ENCODE results near the gene ASXL1.

ASXL1 gene

GRCh38 chr20:32451340-32451681 is 93.2 kb downstream of the ASXL1 start:
- no peak overlapping the region for H3K4me3 ChIP-seq (ENCODE audit: low read depth, low read length)
- TF ChIP-seq CTCF (IDR thresholded peaks at IDR 0.05; ENCODE audit: borderline replicate concordance, insufficient read depth, low read depth, low read length) = no peak

- no peak overlapping the region for H3K4me3 ChIP-seq (ENCODE audit: low read depth, low read length)
- TF ChIP-seq CTCF (IDR thresholded peaks at IDR 0.05; ENCODE audit: borderline replicate concordance, insufficient read depth, low read depth, low read length) = no peak
Observed at GRCh38 chr20:32451682-32452461, 93.7 kb downstream of the ASXL1 start.

- no peak for TF ChIP-seq CTCF (IDR thresholded peaks at IDR 0.05; ENCODE audit: borderline replicate concordance, insufficient read depth, low read depth, low read length)
Observed at GRCh38 chr20:32452776-32453466, 94.8 kb downstream of the ASXL1 start.

GRCh38 chr20:32453467-32454163 is 95.5 kb downstream of the ASXL1 start:
- TF ChIP-seq CTCF (IDR thresholded peaks at IDR 0.05; ENCODE audit: borderline replicate concordance, insufficient read depth, low read depth, low read length) = no peak
- no peak overlapping the region for H3K4me3 ChIP-seq (ENCODE audit: low read depth, low read length)

More at GRCh38 chr20:32452776-32453466, 94.8 kb downstream of the ASXL1 start:
- no peak overlapping the region for H3K4me3 ChIP-seq (ENCODE audit: low read depth, low read length)

GRCh38 chr20:32454164-32455145 is 96.3 kb downstream of the ASXL1 start:
- TF ChIP-seq CTCF (IDR thresholded peaks at IDR 0.05; ENCODE audit: borderline replicate concordance, insufficient read depth, low read depth, low read length) = no peak
- no peak overlapping the region for H3K4me3 ChIP-seq (ENCODE audit: low read depth, low read length)

GRCh38 chr20:32455171-32455900 is 97.2 kb downstream of the ASXL1 start:
- no peak overlapping the region for H3K4me3 ChIP-seq (ENCODE audit: low read depth, low read length)
- no peak for TF ChIP-seq CTCF (IDR thresholded peaks at IDR 0.05; ENCODE audit: borderline replicate concordance, insufficient read depth, low read depth, low read length)

Data from GM12875 (cell line).